GM20000 (cell line): ENCODE data around the gene SLC6A4.
A peak's percentile ranks its signal among the peaks of the same experiment; 100 is the strongest.

ENCODE experiments used
- DNase-seq: peaks from one replicate; pipeline ENCODE4 v3.0.0; 2012; ENCODE audit warnings: low spot score
- CTCF ChIP-seq: IDR thresholded peaks from 2 replicates; pipeline ENCODE4 v1.5.1; 2012; ENCODE audit warnings: mild to moderate bottlenecking, control low read depth; ENCODE audit errors: extremely low read depth, missing control alignments

Gene SLC6A4

GRCh38 chr17:30176855-30177254 is 58.6 kb downstream of the SLC6A4 start:
- DNase-seq, result no peak
- no peak for TF ChIP-seq CTCF

- DNase-seq, result no peak
- TF ChIP-seq CTCF, result no peak
Measured at GRCh38 chr17:30174556-30174955, 60.9 kb downstream of the SLC6A4 start.

GRCh38 chr17:30173649-30174048 is 61.8 kb downstream of the SLC6A4 start:
- TF ChIP-seq CTCF, result no peak
- peak; percentile 59 for DNase-seq

DNA sequence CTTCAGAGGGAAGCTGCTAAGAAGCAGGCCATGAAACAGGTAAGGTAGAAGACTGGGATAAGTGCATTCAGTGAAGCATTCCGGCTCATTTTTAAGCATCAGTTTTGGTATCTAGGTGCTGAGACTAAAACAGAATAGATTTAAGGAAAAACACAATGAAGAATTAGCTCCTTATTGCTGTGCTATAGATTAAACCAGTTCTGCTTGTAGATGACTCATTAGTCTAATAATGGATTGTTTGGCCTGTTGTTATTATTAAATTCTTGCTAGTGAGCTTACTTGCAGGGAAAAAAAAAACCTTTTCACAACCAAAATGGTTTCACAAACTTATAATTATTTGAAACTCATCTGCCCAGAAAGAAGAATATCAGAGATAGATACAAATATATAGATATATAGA is 62.9 kb downstream of the SLC6A4 start:
- TF ChIP-seq CTCF, result no peak
- DNase-seq, result no peak

DNA sequence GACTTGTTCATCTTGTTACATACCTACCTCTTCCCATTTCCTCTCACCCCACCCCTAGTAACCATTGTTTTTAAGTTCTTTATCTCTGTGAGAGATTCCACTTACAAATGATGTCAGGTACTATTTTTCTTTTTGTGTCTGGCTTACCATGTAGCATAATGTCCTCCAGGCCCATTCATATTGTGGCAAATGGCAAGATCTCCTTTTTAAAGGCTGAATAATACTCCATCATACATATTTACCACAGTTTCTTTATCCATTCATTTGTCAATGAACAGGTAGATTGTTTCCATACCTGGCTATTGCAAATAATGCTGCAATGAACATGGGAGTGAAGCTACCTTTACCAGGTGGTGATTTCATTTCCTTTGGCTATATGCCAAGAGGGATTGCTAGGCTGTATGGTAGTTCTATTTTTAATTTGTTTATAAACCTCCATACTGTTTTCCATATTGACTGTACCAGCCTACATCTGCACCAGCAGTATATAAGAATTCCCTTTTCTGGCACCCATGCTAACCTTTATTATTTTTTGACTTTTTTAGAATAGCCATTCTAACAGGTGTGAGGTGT is 65.0 kb downstream of the SLC6A4 start:
- DNase-seq, result no peak
- no peak for TF ChIP-seq CTCF

DNA sequence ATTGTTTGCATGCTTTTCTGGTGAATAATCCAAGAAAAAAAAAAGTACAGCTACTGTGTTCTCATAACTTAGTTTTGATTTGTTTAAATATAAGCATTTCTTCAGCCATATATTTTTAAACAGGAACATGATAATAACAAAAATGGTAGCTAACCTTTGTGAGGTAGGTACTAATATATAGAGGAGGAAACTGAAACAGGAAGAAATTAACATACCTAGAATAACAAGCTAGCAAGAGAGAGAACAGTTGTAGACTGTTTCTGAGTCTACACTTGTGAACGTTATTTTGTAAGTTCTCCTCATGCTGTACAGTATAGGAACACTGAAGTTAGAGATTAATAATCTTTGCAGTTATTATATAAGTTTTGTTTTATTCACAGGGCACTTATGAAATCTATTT is 69.5 kb downstream of the SLC6A4 start:
- no peak for DNase-seq

DNA sequence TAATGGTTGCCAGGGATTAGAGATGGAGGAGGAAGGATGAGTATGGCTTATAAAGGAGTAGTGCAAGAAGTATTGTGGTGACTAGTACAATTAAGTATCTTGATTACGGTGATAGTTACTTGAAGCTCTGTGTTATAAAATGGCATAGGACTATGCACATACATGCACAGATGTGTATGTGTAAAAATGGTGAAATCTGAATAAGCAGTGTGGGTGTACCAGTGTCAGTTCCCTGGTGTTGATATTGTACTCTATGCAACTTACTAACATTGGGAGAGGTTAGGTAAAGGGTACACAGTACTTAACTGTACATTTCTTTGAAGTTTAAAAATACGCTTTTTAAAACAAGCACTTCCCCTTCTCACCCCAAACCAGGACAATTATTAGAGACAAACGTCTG is 70.3 kb downstream of the SLC6A4 start:
- no peak for TF ChIP-seq CTCF

More for the DNA sequence above, 69.5 kb downstream of the SLC6A4 start:
- no peak for TF ChIP-seq CTCF

More for the DNA sequence above, 70.3 kb downstream of the SLC6A4 start:
- DNase-seq, result no peak
